Measurements from ENCODE around the gene KDM2A.

- TF ChIP-seq EZH2 (IDR thresholded peaks at IDR 0.05; ENCODE audit: insufficient read depth, low read length) (no peak), CTCF (IDR thresholded peaks at IDR 0.05; ENCODE audit: insufficient read depth, low read depth, low read length) (no peak)
These were observed 129.0 kb downstream of the KDM2A start for GRCh38 chr11:67247946-67248550.

Data from astrocyte (in vitro differentiated cells and primary cell).